COLO829 (cell line): ENCODE data around the gene ELL2.
A peak's percentile ranks its signal among the peaks of the same experiment; 100 is the strongest.
"Not testable (repeated sequence)": the region's sequence is repeated elsewhere in the genome, so short reads cannot be mapped to it uniquely, and the experiment has no call there.

Experiments used
- DNase-seq: peaks from one replicate; pipeline ENCODE4 v3.0.0; 2012; ENCODE audit warnings: low spot score

Gene ELL2

GRCh38 chr5:95859661-95860060 is 102.0 kb downstream of the ELL2 start:
- DNase-seq: no peak

- DNase-seq: peak; percentile 79
Observed at GRCh38 chr5:95858661-95859595, 102.7 kb downstream of the ELL2 start.

- no peak for DNase-seq
Observed at GRCh38 chr5:95858023-95858461, 103.6 kb downstream of the ELL2 start.

- DNase-seq: no peak
Observed at GRCh38 chr5:95857185-95857945, 104.3 kb downstream of the ELL2 start.

GRCh38 chr5:95856501-95856981 is 105.1 kb downstream of the ELL2 start:
- DNase-seq: no peak

- DNase-seq: no peak
Observed at GRCh38 chr5:95853490-95853889, 108.2 kb downstream of the ELL2 start.

- DNase-seq: no peak
Observed at GRCh38 chr5:95852567-95852966, 109.1 kb downstream of the ELL2 start.

GRCh38 chr5:95851141-95851540 is 110.5 kb downstream of the ELL2 start:
- DNase-seq: not testable (repeated sequence)

- no peak for DNase-seq
Observed at GRCh38 chr5:95850391-95850894, 111.2 kb downstream of the ELL2 start.

- DNase-seq: no peak
Observed at GRCh38 chr5:95848701-95849100, 113.0 kb downstream of the ELL2 start.

GRCh38 chr5:95847261-95847592 is 114.4 kb downstream of the ELL2 start:
- DNase-seq: no peak

GRCh38 chr5:95846554-95847260 is 114.9 kb downstream of the ELL2 start:
- peak; percentile 54 for DNase-seq

- no peak for DNase-seq
Observed at GRCh38 chr5:95845391-95845790, 116.3 kb downstream of the ELL2 start.

GRCh38 chr5:95843733-95844223 is 117.9 kb downstream of the ELL2 start:
- no peak for DNase-seq

- no peak for DNase-seq
Observed at GRCh38 chr5:95842854-95843544, 118.7 kb downstream of the ELL2 start.

GRCh38 chr5:95841914-95842812 is 119.5 kb downstream of the ELL2 start:
- no peak for DNase-seq

GRCh38 chr5:95840956-95841705 is 120.5 kb downstream of the ELL2 start:
- no peak for DNase-seq

GRCh38 chr5:95839658-95840057 is 122.0 kb downstream of the ELL2 start:
- DNase-seq: no peak

- no peak for DNase-seq
Observed at GRCh38 chr5:95838556-95838955, 123.1 kb downstream of the ELL2 start.
